Esophagus muscularis mucosa (tissue), 4 donors: ENCODE measurements around the gene SEMG2. TPM values are rescaled to one million over a fixed set of nuclear protein-coding genes. Genes with fewer than 3 reads are reported as not detected.
A peak's percentile ranks its signal among the peaks of the same experiment; 100 is the strongest.

Experiments used
- DNase-seq: peaks from one replicate; pipeline ENCODE4 v3.0.0-alpha.2; 2017; ENCODE audit errors: extremely low spot score
- H3K27ac ChIP-seq, 4 donors: fragments of 200-600 bp; sonication (generic); replicated peaks in 1 of 4; 1 replicate in 3 of 4; 2 replicates in 1 of 4; pipeline ENCODE4 v1.5.1; 2016 to 2019; ENCODE audit warnings: mild to moderate bottlenecking in 1 of 4
- H3K27me3 ChIP-seq, 4 donors: fragments of 200-600 bp; sonication (generic); one replicate each; pipeline versions ENCODE4 v1.5.1 to v1.6.0; 2016 to 2019
- H3K36me3 ChIP-seq, 4 donors: fragments of 200-600 bp; sonication (generic); one replicate each; pipeline ENCODE4 v1.5.1; 2016 to 2019
- H3K4me1 ChIP-seq, 4 donors: fragments of 200-600 bp; sonication (generic); one replicate each; pipeline ENCODE4 v1.5.1; 2016 to 2019
- H3K4me3 ChIP-seq, 4 donors: fragments of 200-600 bp; sonication (generic); 1 replicate in 2 of 4; 2 replicates in 2 of 4; pipeline ENCODE4 v1.5.1; 2016 to 2019; ENCODE audit warnings: mild to moderate bottlenecking in 4 of 4, moderate library complexity in 1 of 4
- H3K9me3 ChIP-seq, 4 donors: fragments of 200-600 bp; sonication (generic); 1 replicate in 3 of 4; 2 replicates in 1 of 4; pipeline ENCODE4 v1.5.1; 2016 to 2019
- EP300 ChIP-seq: sonication (generic); formaldehyde crosslinking; IDR thresholded peaks from one replicate; pipeline ENCODE4 v1.6.1; 2017; ENCODE audit warnings: antibody characterized with exemption
- POLR2A ChIP-seq: fragments of 450-650 bp; IDR thresholded peaks from one replicate; pipeline ENCODE4 v1.6.1; 2017; ENCODE audit warnings: antibody characterized with exemption, moderate library complexity, mild to moderate bottlenecking, low read depth
- POLR2AphosphoS5 ChIP-seq, 2 donors: sonication (generic); formaldehyde crosslinking; IDR thresholded peaks; one replicate each; pipeline ENCODE4 v1.6.1; 2017; ENCODE audit warnings: antibody characterized with exemption in 2 of 2
- WGBS: methylation state at CpG from one replicate; pipeline ENCODE4 v1.1.5; 2018; 5-methylcytosine and 5-hydroxymethylcytosine counted together
- intact Hi-C: fragments of 100-400 bp; cut with DNase I; formaldehyde crosslinking; loops from one replicate; pipeline ENCODE4 v1.15.1; 2023
- total RNA-seq, 4 donors: library from RNA; depleted of rRNA; stranded (reverse); fragments of >200 nt; gene quantifications; one replicate each; pipeline versions ENCODE4 v1.1.0 to v1.2.1, GENCODE V29; 2016
- TF ChIP-seq, protein P1 (sequence below), 3 experiments: fragments of 200-600 bp in 2 of 3; fragments of 450-650 bp in 1 of 3; sonication (generic) in 2 of 3; IDR thresholded peaks; one replicate each; pipeline ENCODE4 v1.5.1; 2017 to 2019; ENCODE audit warnings: antibody characterized with exemption in 3 of 3, mild to moderate bottlenecking in 2 of 3, moderate library complexity in 1 of 3

SEMG2 gene
- total RNA-seq, 4 donors from 2014 or later, result not detected

GRCh38 chr20:45258259-45258658 lies 37.1 kb downstream of the SEMG2 start:
- DNase-seq, result no peak
- Histone ChIP-seq H3K27ac (no peak overlapping the region), H3K36me3 (no peaks in the 10 kb centered on the region), H3K4me1 (peaks cover 0 to 17% (median 9%) of the 10 kb centered on the region in 4 donors), H3K4me3 (no peak overlapping the region), H3K27me3 (peaks cover 0 to 18% (median 0%) of the 10 kb centered on the region in 4 donors), H3K9me3 (no peaks in the 10 kb centered on the region)
- WGBS, result 73% methylated on average over 3 of the region's 3 CpGs
- intact Hi-C loops, result no loop called here
- TF ChIP-seq, protein P1, sequence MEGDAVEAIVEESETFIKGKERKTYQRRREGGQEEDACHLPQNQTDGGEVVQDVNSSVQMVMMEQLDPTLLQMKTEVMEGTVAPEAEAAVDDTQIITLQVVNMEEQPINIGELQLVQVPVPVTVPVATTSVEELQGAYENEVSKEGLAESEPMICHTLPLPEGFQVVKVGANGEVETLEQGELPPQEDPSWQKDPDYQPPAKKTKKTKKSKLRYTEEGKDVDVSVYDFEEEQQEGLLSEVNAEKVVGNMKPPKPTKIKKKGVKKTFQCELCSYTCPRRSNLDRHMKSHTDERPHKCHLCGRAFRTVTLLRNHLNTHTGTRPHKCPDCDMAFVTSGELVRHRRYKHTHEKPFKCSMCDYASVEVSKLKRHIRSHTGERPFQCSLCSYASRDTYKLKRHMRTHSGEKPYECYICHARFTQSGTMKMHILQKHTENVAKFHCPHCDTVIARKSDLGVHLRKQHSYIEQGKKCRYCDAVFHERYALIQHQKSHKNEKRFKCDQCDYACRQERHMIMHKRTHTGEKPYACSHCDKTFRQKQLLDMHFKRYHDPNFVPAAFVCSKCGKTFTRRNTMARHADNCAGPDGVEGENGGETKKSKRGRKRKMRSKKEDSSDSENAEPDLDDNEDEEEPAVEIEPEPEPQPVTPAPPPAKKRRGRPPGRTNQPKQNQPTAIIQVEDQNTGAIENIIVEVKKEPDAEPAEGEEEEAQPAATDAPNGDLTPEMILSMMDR (IDR thresholded peaks at IDR 0.05), result no peak
- TF ChIP-seq POLR2AphosphoS5 (IDR thresholded peaks at IDR 0.05) (no peak), POLR2A (no peak), EP300 (no peak)

DNA sequence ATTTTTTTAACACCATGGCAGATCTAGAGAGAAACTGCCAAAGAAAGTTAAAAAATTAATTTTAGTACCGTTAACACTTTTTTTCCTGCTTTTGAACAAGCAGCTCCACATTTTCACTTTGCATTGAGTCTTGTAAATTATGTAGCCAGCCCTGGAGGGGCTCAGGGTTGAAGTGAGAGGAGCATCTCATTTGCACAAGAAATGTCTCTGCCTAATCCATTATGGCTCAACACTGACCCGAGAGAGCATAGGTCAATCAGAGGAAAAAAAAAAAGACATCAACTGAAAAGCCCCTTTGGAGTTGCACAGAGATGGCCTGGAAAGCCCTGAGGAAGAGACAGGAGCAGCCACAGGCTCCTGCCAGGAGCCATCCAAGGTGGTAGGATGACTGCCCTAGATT lies 37.5 kb downstream of the SEMG2 start:
- WGBS, result 52% methylated on average over 2 of the region's 2 CpGs

GRCh38 chr20:45263556-45264266 lies 42.5 kb downstream of the SEMG2 start:
- WGBS, result 80% methylated on average over 3 of the region's 3 CpGs
- TF ChIP-seq POLR2AphosphoS5 (IDR thresholded peaks at IDR 0.05), result no peak
- TF ChIP-seq POLR2A, result no peak
- TF ChIP-seq, protein P1 (IDR thresholded peaks at IDR 0.05), result no peak
- TF ChIP-seq EP300, result no peak
- Histone ChIP-seq H3K4me3 (no peak overlapping the region), H3K27me3 (peaks cover 0 to 15% (median 0%) of the 10 kb centered on the region in 4 donors), H3K9me3 (no peaks in the 10 kb centered on the region), H3K36me3 (no peaks in the 10 kb centered on the region), H3K27ac (no peak overlapping the region), H3K4me1 (no peaks in the 10 kb centered on the region)
- intact Hi-C loops, result no loop called here
- no peak for DNase-seq

More for the DNA sequence above, 37.5 kb downstream of the SEMG2 start:
- intact Hi-C loops, result no loop called here
- Histone ChIP-seq H3K4me3 (no peak overlapping the region), H3K36me3 (no peaks in the 10 kb centered on the region), H3K9me3 (no peaks in the 10 kb centered on the region), H3K27me3 (peaks cover 0 to 15% (median 0%) of the 10 kb centered on the region in 4 donors), H3K27ac (no peak overlapping the region), H3K4me1 (peaks cover 0 to 16% (median 9%) of the 10 kb centered on the region in 4 donors)
- no peak for DNase-seq
- TF ChIP-seq EP300, result no peak
- TF ChIP-seq POLR2A, result no peak
- TF ChIP-seq, protein P1 (IDR thresholded peaks at IDR 0.05), result no peak
- TF ChIP-seq POLR2AphosphoS5 (IDR thresholded peaks at IDR 0.05), result no peak

DNA sequence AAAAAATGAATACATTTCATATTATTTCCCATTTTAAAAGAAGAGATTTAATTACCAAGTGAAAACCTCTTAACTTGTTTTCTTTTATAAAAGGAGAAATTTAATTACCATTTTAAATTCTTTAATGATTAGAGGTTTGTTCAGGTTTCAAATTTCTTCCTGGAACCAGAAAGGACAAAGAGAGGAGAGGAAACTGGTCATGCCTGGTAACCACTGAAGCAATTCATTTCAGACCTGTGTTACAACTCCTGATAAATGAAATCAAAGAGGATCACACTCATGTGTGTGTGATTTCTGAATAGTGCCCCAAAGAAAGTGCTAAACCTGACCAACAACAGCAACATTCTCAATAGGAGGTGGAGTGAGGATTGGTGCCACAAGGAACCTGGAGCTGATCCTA lies 45.8 kb downstream of the SEMG2 start:
- Histone ChIP-seq H3K27ac (no peak overlapping the region), H3K4me3 (no peak overlapping the region), H3K4me1 (no peaks in the 10 kb centered on the region), H3K36me3 (no peaks in the 10 kb centered on the region), H3K9me3 (no peaks in the 10 kb centered on the region), H3K27me3 (no peaks in the 10 kb centered on the region)
- intact Hi-C loops, result no loop called here
- no peak for DNase-seq
- TF ChIP-seq POLR2AphosphoS5 (IDR thresholded peaks at IDR 0.05), result no peak
- TF ChIP-seq EP300, result no peak
- no peak for TF ChIP-seq POLR2A
- TF ChIP-seq, protein P1 (IDR thresholded peaks at IDR 0.05), result no peak

DNA sequence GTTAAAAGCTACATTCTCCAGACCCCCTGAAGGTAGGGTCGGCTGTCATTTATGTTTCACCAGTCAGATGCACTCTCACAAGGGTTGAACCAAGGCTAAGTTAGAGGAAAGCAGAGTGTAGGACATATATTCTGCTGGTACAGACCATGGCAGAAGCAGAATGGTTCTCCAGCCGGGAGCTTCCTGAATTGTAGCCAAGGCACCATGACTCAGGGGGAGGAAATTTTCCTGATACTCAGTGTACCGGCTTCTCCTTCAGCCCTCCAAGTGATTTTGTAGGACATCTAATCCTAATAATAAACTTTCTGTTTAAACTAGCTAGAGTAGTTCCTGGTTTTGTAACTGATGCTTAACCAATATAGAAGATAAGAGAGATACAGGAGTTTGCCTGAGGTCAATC lies 47.4 kb downstream of the SEMG2 start:
- DNase-seq, result peak; percentile 74
- intact Hi-C loops, result no loop called here
- Histone ChIP-seq H3K4me1 (no peaks in the 10 kb centered on the region), H3K9me3 (no peaks in the 10 kb centered on the region), H3K36me3 (no peaks in the 10 kb centered on the region), H3K27me3 (peaks cover 0 to under 1% (median 0%) of the 10 kb centered on the region in 4 donors), H3K4me3 (no peak overlapping the region), H3K27ac (no peak overlapping the region)
- WGBS, result 89% methylated on average over 3 of the region's 3 CpGs
- no peak for TF ChIP-seq EP300
- TF ChIP-seq POLR2AphosphoS5 (IDR thresholded peaks at IDR 0.05), result no peak
- TF ChIP-seq, protein P1 (IDR thresholded peaks at IDR 0.05), result no peak
- no peak for TF ChIP-seq POLR2A
